SK-N-MC (cell line): Measurements from ENCODE around the gene RAB17.

Experiments
- EZH2 ChIP-seq: fragments of 200-600 bp; sonication (generic); IDR thresholded peaks from one replicate; pipeline ENCODE4 v1.6.1; 2017; ENCODE audit warnings: antibody characterized with exemption
- POLR2AphosphoS5 ChIP-seq: IDR thresholded peaks from 2 replicates; pipeline ENCODE4 v1.6.1; 2012; ENCODE audit warnings: mild to moderate bottlenecking, low read depth, low read length, borderline replicate concordance

DNA sequence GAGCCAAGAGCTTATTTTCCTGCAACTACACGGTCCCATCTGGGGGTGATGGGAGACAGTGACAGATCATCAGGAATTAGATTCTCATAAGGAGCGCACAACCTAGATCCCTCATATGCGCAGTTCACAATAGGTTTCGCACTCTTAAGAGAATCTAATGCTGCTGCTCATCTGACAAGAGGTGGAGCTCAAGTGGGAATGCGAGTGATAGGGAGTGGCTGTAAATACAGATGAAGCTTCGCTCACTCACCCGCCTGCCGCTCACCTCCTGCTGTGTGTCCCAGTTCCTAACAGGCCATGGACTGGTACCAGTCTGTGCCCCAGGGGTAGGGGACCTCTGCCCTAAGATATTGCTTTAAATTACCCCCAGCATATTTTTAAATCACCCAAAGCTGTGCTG is 47.6 kb upstream of the RAB17 start:
- TF ChIP-seq EZH2 (no peak), POLR2AphosphoS5 (no peak)
